RWPE2 (cell line): ENCODE results near the gene ZNF366.

Experiments used
- ATAC-seq: fragments of 200-7000 bp; cut with Tn5 transposase; 3 replicates; pipeline ENCODE4 v1.9.1; 2021; ENCODE audit warnings: low read depth
- DNase-seq: peaks from one replicate; pipeline ENCODE4 v3.0.0-alpha.2; 2020; ENCODE audit warnings: low spot score
- H3K27ac ChIP-seq: fragments of 450-650 bp; 2 replicates; pipeline ENCODE4 v1.5.1; 2017; ENCODE audit warnings: mild to moderate bottlenecking; ENCODE audit not compliant: poor library complexity, severe bottlenecking
- H3K27me3 ChIP-seq: fragments of 250-450 bp; sonication (Bioruptor Pico); 2 replicates; pipeline ENCODE4 v1.5.1; 2021; ENCODE audit warnings: mild to moderate bottlenecking, moderate library complexity; ENCODE audit not compliant: insufficient read depth, poor library complexity, severe bottlenecking
- H3K36me3 ChIP-seq: fragments of 250-450 bp; sonication (Bioruptor Pico); 2 replicates; pipeline ENCODE4 v1.5.1; 2020; ENCODE audit warnings: low read depth, mild to moderate bottlenecking, moderate library complexity
- H3K4me1 ChIP-seq: fragments of 250-450 bp; sonication (Bioruptor Pico); 2 replicates; pipeline ENCODE4 v1.5.1; 2021; ENCODE audit warnings: mild to moderate bottlenecking, moderate library complexity; ENCODE audit not compliant: insufficient read depth, poor library complexity, severe bottlenecking
- H3K4me3 ChIP-seq: fragments of 250-450 bp; sonication (Bioruptor Pico); 2 replicates; pipeline ENCODE4 v1.5.1; 2021; ENCODE audit warnings: mild to moderate bottlenecking, moderate library complexity; ENCODE audit not compliant: severe bottlenecking
- H3K9me3 ChIP-seq: fragments of 250-450 bp; sonication (Bioruptor Pico); 2 replicates; pipeline ENCODE4 v1.5.1; 2021; ENCODE audit warnings: mild to moderate bottlenecking, moderate library complexity; ENCODE audit not compliant: severe bottlenecking
- CTCF ChIP-seq: fragments of 450-650 bp; IDR thresholded peaks from one replicate; pipeline ENCODE4 v1.5.1; 2017; ENCODE audit warnings: mild to moderate bottlenecking, moderate library complexity; ENCODE audit not compliant: poor library complexity, severe bottlenecking

ZNF366 gene

GRCh38 chr5:72397836-72398235 lies 109.4 kb downstream of the ZNF366 start:
- DNase-seq, result no peak
- no peaks in the 10 kb centered on the region for H3K27me3 ChIP-seq
- H3K4me3 ChIP-seq, result no peak overlapping the region
- peaks cover 15% of the 10 kb centered on the region for H3K4me1 ChIP-seq
- no peak for ATAC-seq
- H3K9me3 ChIP-seq, result peaks cover 13% of the 10 kb centered on the region
- H3K36me3 ChIP-seq, result no peaks in the 10 kb centered on the region
- H3K27ac ChIP-seq, result no peak overlapping the region
- no peak for TF ChIP-seq CTCF

DNA sequence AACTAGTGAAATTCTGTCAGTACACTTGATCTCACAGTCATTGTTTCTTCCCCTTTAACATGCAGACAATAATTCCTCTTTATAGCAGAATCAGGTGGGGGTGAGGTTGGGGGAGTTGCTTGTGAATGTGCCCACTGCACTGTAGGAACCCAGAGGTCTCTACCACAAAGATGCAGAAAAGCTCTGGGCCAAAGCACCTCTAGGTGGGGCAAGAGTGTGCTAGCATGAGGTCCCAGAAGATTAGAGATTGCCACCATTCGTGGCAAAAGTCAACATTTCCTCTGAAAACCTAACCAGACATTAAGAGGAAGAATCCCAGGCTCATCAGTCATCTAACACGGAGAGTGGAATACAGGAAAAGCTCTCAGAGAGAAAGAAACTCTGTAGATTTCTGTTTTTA lies 112.5 kb downstream of the ZNF366 start:
- H3K4me3 ChIP-seq, result no peak overlapping the region
- ATAC-seq (no peak), DNase-seq (no peak)
- no peaks in the 10 kb centered on the region for H3K9me3 ChIP-seq
- H3K27ac ChIP-seq, result no peak overlapping the region
- peak; percentile 64 for TF ChIP-seq CTCF
- H3K36me3 ChIP-seq, result no peaks in the 10 kb centered on the region
- H3K27me3 ChIP-seq, result no peaks in the 10 kb centered on the region
- H3K4me1 ChIP-seq, result peaks cover 34% of the 10 kb centered on the region

GRCh38 chr5:72393052-72393451 lies 114.2 kb downstream of the ZNF366 start:
- DNase-seq, result no peak
- TF ChIP-seq CTCF, result no peak
- Histone ChIP-seq H3K9me3 (no peaks in the 10 kb centered on the region), H3K27ac (peak overlapping the region; percentile 75), H3K4me3 (no peak overlapping the region), H3K4me1 (peaks cover 43% of the 10 kb centered on the region), H3K36me3 (no peaks in the 10 kb centered on the region), H3K27me3 (no peaks in the 10 kb centered on the region)
- ATAC-seq, result no peak
